ENCODE data around the gene C17orf58. TPM values are rescaled to one million over a fixed set of nuclear protein-coding genes. Genes with fewer than 3 reads are reported as not detected.
"Not testable (repeated sequence)": the region's sequence is repeated elsewhere in the genome, so short reads cannot be mapped to it uniquely, and the experiment has no call there.

Gene C17orf58
- total and polyA plus RNA-seq, 2 donors (not counting 1 experiment from before 2014, with no cell fraction given), result 1.0 to 2.8 TPM

DNA sequence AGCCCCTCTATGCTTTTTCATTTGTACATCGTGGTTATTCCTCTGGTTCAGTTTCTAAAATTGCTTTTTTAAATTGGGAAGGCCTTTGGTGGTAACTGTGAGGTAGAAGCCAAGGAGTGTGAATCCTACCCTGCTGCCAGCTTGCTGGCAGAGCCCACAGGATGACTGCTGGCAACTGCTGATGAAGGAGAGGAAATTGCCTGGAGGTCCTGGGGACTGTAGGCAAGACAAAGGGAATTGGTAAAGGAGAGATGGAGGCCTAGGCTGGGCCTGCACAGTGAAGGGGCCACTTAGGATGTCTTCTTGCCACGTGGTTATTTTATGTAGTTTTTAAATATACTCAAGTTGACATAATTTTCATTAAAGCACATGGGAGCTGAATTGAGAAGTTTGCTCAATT is 15.8 kb downstream of the C17orf58 start:
- no peak overlapping the region for H3K4me3 Mint-ChIP-seq
- H3K9me3 Mint-ChIP-seq (ENCODE audit: insufficient read depth), result no peaks in the 10 kb centered on the region

DNA sequence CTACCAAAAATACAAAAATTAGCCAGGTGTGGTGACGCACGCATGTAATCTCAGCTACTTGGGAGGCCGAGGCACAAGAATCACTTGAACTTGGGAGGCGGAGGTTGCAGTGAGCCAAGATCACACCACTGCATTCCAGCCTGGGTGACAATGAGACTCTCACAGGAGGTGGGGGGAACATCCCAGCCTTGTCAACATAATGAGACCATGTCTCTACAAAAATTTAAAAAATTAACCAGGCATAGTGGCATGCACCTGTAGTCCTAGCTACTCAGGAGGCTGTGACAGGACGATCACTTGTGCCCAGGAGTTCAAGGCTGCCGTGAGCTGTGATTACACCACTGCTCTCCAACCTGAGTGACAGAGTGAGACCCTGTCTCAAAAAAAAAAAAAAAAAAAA is 20.0 kb downstream of the C17orf58 start:
- H3K4me3 Mint-ChIP-seq; H4K20me1 ChIP-seq (ENCODE audit: control insufficient read depth, insufficient read depth, low read length, poor library complexity, severe bottlenecking); intact Hi-C loops (cut with micrococcal nuclease); ATAC-seq (ENCODE audit: low read depth); H3K9me3 Mint-ChIP-seq (ENCODE audit: insufficient read depth); H2AFZ ChIP-seq (ENCODE audit: insufficient read depth, low read depth, low read length, poor library complexity, severe bottlenecking); H3K4me2 ChIP-seq (replicated peaks; ENCODE audit: low read depth, low read length, poor library complexity, severe bottlenecking); H3K27me3 ChIP-seq (replicated peaks in 1 of 4; ENCODE audit: control extremely low read depth in 1 of 4, control insufficient read depth in 3 of 4, insufficient read depth in 4 of 4, low read length in 3 of 4); H3K79me2 ChIP-seq (ENCODE audit: control insufficient read depth, insufficient read depth, low read length); H3K27ac ChIP-seq (ENCODE audit: low read length in 2 of 2); H3K4me1 ChIP-seq (ENCODE audit: control insufficient read depth in 2 of 2, insufficient read depth in 2 of 2, low read length in 2 of 2); H3K9me3 ChIP-seq (ENCODE audit: control extremely low read depth in 1 of 3, control insufficient read depth in 2 of 3, insufficient read depth in 1 of 3, low read length in 2 of 3); H3K9ac ChIP-seq (ENCODE audit: low read length); DNase-seq; H3K27me3 Mint-ChIP-seq; H3K4me3 ChIP-seq (ENCODE audit: control extremely low read depth in 1 of 5, extremely low read depth in 1 of 5, insufficient read depth in 1 of 5, low read depth in 2 of 5, low read length in 4 of 5); H3K27ac Mint-ChIP-seq: not testable (repeated sequence)
- H3K36me3 ChIP-seq (replicated peaks in 1 of 2; ENCODE audit: control extremely low read depth in 1 of 2, control insufficient read depth in 1 of 2, extremely low read depth in 1 of 2, insufficient read depth in 2 of 2, low read length in 1 of 2), result peaks cover 4 to 35% of the 10 kb centered on the region in 2 experiments
- H3K4me1 Mint-ChIP-seq, result peaks cover 13% of the 10 kb centered on the region
- 96% methylated on average over 4 of the region's 6 CpGs for WGBS (ENCODE audit: insufficient coverage)
- ChIA-PET CTCF (interaction anchor here (1.0 kb wide), 1 partner anchor 487 kb away, joined by 3 read pairs; no protein-coding TSS in a partner anchor), POLR2A (interaction anchor here (0.6 kb wide), 1 partner anchor 499 kb away, joined by 3 read pairs; no protein-coding TSS in a partner anchor)

More for the DNA sequence above, 15.8 kb downstream of the C17orf58 start:
- Histone ChIP-seq H3K9me3 (ENCODE audit: control extremely low read depth in 1 of 3, control insufficient read depth in 2 of 3, insufficient read depth in 1 of 3, low read length in 2 of 3) (no peaks in the 10 kb centered on the region), H4K20me1 (ENCODE audit: control insufficient read depth, insufficient read depth, low read length, poor library complexity, severe bottlenecking) (no peaks in the 10 kb centered on the region), H3K36me3 (replicated peaks in 1 of 2; ENCODE audit: control extremely low read depth in 1 of 2, control insufficient read depth in 1 of 2, extremely low read depth in 1 of 2, insufficient read depth in 2 of 2, low read length in 1 of 2) (peaks cover 1 to 15% of the 10 kb centered on the region in 2 experiments), H3K4me1 (ENCODE audit: control insufficient read depth in 2 of 2, insufficient read depth in 2 of 2, low read length in 2 of 2) (peaks cover 0 to 5% of the 10 kb centered on the region in 2 donors), H3K4me2 (replicated peaks; ENCODE audit: low read depth, low read length, poor library complexity, severe bottlenecking) (no peak overlapping the region), H2AFZ (ENCODE audit: insufficient read depth, low read depth, low read length, poor library complexity, severe bottlenecking) (no peak overlapping the region), H3K27me3 (replicated peaks in 1 of 4; ENCODE audit: control extremely low read depth in 1 of 4, control insufficient read depth in 3 of 4, insufficient read depth in 4 of 4, low read length in 3 of 4) (no peaks in the 10 kb centered on the region), H3K79me2 (ENCODE audit: control insufficient read depth, insufficient read depth, low read length) (no peaks in the 10 kb centered on the region), H3K9ac (ENCODE audit: low read length) (no peak overlapping the region), H3K27ac (ENCODE audit: low read length in 2 of 2) (no peak overlapping the region), H3K4me3 (ENCODE audit: control extremely low read depth in 1 of 5, extremely low read depth in 1 of 5, insufficient read depth in 1 of 5, low read depth in 2 of 5, low read length in 4 of 5) (no peak overlapping the region)
- DNase-seq, result no peak
- H3K27me3 Mint-ChIP-seq, result no peaks in the 10 kb centered on the region
- CTCF ChIA-PET, result no interaction called here
- TF ChIP-seq, protein P1, sequence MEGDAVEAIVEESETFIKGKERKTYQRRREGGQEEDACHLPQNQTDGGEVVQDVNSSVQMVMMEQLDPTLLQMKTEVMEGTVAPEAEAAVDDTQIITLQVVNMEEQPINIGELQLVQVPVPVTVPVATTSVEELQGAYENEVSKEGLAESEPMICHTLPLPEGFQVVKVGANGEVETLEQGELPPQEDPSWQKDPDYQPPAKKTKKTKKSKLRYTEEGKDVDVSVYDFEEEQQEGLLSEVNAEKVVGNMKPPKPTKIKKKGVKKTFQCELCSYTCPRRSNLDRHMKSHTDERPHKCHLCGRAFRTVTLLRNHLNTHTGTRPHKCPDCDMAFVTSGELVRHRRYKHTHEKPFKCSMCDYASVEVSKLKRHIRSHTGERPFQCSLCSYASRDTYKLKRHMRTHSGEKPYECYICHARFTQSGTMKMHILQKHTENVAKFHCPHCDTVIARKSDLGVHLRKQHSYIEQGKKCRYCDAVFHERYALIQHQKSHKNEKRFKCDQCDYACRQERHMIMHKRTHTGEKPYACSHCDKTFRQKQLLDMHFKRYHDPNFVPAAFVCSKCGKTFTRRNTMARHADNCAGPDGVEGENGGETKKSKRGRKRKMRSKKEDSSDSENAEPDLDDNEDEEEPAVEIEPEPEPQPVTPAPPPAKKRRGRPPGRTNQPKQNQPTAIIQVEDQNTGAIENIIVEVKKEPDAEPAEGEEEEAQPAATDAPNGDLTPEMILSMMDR (IDR thresholded peaks at IDR 0.05), result no peak
- no peak for TF ChIP-seq EZH2 (IDR thresholded peaks at IDR 0.05; ENCODE audit: borderline replicate concordance, insufficient read depth, low read depth, low read length, poor library complexity, severe bottlenecking)
- ATAC-seq (ENCODE audit: low read depth), result no peak
- no CpG with 5 or more reads among the region's 2 CpGs for WGBS (ENCODE audit: insufficient coverage)
- peak overlapping the region; percentile 83 for H3K27ac Mint-ChIP-seq
- peaks cover 13% of the 10 kb centered on the region for H3K4me1 Mint-ChIP-seq
- intact Hi-C loops (cut with micrococcal nuclease), result no loop called here
- POLR2A ChIA-PET, result no interaction called here

All from B cell (primary cell).